DMS153 (cell line): ENCODE results near the gene OR52I2.

Experiments
- DNase-seq: peaks from one replicate; lab custom pipeline; 2025; lab: John Stamatoyannopoulos, UW

OR52I2 gene

DNA sequence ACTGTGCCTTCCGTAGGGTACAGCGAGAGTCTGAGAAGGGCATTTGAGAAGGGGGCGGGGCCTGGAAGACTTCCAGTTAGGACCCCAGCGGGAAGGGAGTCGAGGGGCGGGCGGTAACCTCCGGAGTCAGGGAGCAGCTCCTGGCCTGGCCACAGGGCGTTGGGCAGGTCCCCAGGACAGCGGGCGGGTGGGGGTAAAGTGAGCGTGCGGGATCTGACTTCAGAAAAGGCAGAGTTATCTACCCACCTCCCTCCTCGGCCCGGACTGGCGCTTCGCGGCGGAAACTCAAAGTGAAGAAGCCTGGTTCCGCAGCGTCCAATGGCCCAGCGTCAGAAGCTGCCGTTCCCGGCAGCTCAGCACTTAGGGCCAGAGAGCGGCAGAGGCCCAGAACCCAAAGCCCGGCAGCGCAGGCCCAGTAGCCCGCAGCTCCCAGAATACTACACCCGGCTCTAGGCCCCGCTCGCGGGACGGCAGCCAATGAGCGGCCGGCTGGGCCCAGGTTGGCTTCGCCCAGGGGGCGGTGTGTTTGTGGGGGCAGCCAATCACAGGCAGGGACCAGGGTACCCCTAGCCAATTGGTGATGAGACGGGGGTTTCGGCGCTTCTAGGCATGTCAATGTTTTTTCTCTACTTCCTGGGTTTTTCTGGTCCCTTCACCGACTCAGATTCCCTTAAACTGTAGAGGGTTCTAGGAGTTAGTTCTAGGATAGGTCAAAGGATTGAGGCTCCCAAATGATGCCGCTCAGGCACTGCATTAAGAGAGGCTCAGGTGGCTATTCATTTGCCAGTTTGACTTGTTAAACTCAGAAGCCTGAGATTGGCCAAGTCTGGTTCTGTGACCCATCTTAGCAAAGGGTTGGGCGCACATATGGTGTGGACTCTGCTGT is 26.5 kb downstream of the OR52I2 start, which contains the start of gene TRIM68:
TRIM68 (minus strand) TSS at position 451 of the 886 bp plus-strand sequence. CDS start 2,727 bp downstream, outside the sequence.
- DNase-seq = peak; percentile 93

GRCh38 chr11:4610258-4610935 is 28.9 kb downstream of the OR52I2 start:
- DNase-seq = no peak

GRCh38 chr11:4611986-4612385 is 30.4 kb downstream of the OR52I2 start:
- no peak for DNase-seq

DNA sequence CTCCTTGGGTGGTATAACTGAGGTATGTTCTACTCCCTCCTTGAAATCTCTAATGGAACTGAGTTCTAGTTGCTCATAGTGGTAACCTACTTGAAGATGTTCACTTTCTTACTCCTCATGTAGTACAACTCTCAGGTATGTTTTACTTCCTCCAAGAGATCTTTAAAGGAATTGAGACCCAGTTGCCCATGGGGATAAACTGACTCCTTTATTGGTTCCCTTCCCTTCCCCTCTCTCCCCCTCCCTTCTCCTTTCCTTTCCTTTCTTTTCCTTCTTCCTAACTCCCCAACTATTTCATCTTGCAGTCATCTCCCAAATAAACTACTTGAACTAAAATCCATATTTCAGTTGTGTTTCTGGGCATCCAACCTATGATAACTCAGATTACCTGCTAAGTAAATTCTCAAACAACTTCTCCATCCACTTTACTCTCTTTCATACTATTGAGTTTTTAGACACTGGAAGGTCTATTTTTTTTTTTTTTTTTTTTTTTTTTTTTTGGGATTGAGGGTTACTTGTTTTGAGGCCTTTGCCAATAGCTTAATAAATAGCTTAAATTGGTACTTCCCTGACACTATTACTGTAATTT is 34.4 kb downstream of the OR52I2 start:
- DNase-seq = no peak

GRCh38 chr11:4619514-4619913 is 38.0 kb downstream of the OR52I2 start:
- DNase-seq = no peak

DNA sequence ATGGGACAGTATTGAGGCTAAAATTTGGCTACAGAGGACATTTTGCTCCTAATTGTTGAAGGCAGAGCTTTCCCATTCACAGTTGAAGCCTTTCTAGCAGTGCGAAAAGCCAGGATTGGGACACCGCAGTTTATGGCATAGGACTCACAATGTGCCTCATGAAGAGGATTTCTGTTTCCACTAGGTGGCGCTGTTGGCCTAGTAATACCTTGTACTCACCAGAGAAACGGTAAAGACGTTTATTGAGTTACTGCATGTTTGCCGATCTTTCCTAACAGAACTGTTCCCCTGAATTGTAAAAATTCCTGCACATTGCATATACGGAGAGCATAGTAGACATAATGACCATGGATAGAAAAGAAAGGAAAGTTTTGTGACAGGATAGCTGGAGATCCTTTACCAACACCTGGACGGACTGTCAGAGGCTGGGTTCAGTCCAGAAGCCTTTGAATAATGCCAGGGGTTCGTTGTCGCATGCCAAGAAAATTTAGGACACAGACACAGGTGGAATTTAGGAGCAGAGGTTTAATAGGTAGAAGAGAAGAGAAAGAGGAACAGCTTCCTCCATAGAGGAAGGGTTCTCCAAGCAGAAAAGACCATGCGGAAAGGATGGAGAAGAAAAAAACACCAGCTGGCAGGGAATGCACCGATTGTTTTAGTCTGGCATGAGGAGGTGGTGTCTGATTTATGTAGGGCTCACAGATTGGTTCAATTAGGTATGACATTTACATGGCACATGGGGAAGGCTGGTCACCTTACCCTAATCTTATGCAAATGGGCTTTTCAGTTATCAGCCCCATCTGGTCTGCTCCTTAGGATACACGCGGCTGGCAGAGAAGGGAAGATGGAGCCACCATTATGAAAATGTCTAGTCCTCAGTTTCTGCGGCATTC is 44.9 kb downstream of the OR52I2 start:
- DNase-seq = peak; percentile 75

- no peak for DNase-seq
These were observed 54.6 kb downstream of the OR52I2 start for GRCh38 chr11:4636136-4636535.

DNA sequence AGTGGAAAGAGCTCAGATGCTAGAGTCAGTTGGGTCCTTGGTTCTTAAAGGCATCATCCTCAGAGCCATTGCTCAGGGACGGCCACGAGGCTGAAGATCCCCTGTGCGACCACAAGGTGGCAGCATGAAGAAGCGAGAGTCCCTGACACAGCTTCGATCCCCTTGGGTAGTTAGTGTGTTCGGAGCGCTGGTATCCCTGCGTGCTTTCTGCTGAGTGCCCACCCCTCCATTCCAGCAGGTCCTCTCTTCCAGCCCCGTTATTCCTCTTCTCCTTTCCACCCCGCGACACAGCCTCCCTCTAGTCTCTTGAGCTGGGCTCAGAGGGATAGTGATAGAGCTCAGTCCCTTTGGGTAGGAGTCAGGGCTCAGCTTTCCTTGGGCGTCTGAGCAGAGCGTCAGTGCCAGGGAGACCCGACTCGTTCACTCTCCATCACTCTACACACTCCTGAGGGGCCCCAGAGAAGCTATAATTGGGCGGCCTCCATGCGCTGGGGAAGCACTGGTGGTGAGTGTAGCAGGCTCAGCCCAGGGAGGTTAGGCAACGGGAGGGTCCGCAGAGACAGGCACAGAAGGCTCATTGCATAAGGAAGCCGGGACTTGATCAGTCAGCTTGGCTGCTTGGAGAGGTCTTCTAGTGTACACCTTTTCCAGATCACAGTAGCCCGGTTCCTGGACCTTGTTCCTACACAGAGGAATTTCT is 55.6 kb downstream of the OR52I2 start, which contains the start of gene OR51D1:
OR51D1 (plus strand) TSS at position 516 of the 700 bp plus-strand sequence. CDS start 2,314 bp downstream, outside the sequence.
- peak; percentile 80 for DNase-seq

GRCh38 chr11:4637662-4638047 is 56.1 kb downstream of the OR52I2 start:
- no peak for DNase-seq

DNA sequence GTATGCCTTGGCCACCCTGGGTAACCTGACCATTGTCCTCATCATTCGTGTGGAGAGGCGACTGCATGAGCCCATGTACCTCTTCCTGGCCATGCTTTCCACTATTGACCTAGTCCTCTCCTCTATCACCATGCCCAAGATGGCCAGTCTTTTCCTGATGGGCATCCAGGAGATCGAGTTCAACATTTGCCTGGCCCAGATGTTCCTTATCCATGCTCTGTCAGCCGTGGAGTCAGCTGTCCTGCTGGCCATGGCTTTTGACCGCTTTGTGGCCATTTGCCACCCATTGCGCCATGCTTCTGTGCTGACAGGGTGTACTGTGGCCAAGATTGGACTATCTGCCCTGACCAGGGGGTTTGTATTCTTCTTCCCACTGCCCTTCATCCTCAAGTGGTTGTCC is 58.4 kb downstream of the OR52I2 start:
- no peak for DNase-seq

DNA sequence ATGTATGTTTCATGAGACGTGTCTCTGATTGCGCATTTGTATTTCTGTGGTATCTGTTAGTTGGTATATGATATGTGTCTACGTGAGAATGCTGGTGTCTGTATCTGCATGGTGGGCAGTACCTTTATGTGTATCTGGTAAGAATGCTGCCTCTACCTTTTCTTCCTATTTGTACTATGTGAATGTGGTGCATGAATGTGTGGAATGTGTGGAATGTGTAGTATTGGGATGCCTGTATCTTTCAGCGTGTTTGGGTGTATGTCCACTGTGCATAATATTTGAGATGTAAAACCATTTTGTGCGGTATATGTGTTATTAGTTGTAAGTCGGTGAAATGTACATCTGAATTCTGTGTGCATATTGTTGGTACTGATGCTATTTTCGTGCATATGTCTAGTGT is 60.0 kb downstream of the OR52I2 start:
- DNase-seq = no peak

DNA sequence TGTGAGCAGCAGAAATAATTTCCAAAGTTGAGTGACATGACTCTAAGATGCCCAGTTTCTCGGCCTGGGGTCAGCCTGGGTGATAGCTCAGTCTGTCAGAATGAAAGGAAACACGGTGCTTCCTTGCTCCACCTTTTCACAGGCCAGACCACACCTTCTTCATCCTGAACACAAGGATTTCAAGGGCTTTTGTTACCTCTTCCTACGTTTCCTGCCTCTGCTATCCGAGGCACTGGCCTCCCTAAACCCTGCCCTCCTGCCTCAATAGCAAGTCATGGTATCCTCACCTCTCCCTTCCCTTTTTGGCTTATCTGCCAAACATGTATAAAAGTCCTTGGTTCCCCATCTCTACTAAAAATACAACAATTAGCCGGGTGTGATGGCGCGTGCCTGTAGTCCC is 60.5 kb downstream of the OR52I2 start:
- DNase-seq = no peak
